HuH-7 (cell line): ENCODE results near the gene DESI1.
"Not testable (repeated sequence)": the region's sequence is repeated elsewhere in the genome, so short reads cannot be mapped to it uniquely, and the experiment has no call there.

ENCODE experiments used
- DNase-seq: peaks from one replicate; pipeline ENCODE4 v3.0.0; 2011; ENCODE audit warnings: low spot score

Gene DESI1

DNA sequence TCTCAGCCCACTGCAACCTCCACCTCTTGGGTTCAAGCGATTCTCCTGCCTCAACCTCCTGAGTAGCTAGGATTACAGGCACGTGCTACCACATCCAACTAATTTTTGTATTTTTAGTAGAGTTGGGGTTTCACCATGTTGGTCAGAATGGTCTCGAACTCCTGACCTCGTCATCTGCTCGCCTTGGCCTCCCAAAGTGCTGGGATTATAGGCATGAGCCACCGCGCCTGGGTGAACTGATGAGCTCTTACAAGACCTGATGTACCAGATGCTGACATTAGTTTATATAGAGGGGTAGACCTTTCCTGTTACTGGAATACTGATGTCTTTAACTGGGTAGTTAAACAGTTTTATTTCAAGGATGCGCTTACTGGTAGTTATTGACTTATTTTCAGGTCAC lies 13.8 kb upstream of the DESI1 start:
- DNase-seq: not testable (repeated sequence)

DNA sequence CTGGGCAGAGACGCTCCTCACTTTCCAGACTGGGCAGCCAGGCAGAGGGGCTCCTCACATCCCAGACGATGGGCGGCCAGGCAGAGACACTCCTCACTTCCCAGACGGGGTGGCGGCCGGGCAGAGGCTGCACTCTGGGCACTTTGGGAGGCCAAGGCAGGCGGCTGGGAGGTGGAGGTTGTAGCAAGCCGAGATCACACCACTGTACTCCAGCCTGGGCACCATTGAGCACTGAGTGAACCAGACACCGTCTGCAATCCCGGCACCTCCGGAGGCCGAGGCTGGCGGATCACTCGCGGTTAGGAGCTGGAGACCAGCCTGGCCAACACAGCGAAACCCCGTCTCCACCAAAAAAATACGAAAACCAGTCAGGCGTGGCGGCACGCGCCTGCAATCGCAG lies 10.8 kb upstream of the DESI1 start:
- DNase-seq: not testable (repeated sequence)

DNA sequence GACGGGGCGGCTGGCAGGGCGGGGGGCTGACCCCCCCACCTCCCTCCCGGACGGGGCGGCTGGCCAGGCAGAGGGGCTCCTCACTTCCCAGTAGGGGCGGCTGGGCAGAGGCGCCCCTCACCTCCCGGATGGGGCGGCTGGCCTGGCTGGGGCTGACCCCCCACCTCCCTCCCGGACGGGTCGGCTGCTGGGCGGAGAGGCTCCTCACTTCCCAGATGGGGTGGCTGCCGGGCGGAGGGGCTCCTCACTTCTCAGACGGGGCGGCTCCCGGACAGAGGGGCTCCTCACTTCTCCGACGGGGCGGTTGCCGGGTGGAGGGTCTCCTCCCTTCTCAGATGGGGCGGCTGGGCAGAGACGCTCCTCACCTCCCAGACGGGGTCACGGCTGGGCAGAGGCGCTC lies 10.3 kb upstream of the DESI1 start:
- not testable (repeated sequence) for DNase-seq

DNA sequence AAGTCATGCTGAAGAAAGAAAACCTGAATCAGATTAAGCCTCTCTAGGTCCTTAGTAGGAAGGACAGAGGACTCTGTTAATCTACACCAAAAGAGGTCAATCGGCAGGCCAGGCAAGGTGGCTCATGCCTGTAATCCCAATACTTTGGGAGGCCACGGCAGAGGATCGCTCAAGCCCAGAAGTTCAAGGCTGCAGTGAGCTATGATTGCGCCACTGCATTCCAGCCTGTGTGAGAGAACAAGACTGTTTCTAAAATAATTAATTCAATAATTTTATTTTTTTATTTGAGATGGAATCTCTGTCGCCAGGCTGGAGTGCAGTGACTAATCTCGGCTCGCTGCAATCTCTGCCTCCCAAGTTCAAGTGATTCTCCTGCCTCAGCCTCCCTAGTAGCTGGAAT lies 4.7 kb upstream of the DESI1 start:
- no peak for DNase-seq

DNA sequence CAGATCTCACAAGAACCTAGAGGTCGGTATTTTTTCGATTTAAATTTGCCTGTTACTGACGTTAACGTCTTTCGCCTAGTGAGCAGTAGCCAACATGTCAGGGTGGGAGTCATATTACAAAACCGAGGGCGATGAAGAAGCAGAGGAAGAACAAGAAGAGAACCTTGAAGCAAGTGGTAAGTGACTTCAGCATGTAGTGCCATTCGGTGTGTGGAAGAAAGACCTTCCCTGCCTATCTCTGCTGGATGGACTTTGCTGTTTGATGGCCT lies 1.0 kb upstream of the DESI1 start:
- DNase-seq: no peak

DNA sequence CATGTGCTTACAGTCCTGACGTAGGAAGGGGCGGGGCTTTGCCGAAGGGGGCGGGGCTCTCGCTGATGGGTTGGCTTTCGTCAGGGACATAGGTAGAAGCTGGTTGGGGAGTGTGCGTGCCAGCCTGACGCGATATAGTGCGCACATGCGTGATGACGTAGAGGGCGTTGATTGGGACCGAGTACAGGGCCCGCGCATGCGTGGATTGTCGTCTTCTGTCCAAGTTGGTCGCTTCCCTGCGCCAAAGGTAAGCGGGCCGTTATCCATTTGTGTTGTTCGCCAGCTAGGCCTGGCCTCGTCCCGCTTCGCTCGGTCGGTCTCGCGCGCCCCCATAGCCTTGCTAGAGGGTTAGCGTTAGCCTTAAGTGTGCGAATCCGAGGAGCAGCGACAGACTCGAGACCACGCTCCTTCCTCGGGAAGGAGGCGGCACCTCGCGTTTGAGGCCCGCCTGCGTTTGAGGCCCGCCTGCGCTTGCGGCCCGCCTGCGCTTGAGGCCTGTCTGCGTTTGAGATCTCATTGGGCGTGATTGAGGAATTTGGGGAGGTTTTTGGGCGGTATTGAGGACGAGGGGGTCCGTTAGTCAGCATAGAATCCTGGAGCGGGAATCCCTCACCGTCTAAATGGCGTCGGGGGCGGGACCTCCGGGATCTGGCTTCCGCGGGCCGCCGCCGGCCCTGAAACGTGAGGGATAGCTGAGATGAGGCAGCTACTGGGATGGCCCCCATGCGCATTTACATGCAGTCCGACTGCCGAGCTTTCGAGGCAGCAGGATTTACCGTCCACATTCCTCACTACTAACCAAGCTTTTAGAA lies 462 bp upstream of the DESI1 start, which contains the start of gene XRCC6:
XRCC6 (plus strand) TSS at position 197 of the 812 bp plus-strand sequence. CDS start 710 bp downstream, outside the sequence.
- peak; percentile 99 for DNase-seq

DNA sequence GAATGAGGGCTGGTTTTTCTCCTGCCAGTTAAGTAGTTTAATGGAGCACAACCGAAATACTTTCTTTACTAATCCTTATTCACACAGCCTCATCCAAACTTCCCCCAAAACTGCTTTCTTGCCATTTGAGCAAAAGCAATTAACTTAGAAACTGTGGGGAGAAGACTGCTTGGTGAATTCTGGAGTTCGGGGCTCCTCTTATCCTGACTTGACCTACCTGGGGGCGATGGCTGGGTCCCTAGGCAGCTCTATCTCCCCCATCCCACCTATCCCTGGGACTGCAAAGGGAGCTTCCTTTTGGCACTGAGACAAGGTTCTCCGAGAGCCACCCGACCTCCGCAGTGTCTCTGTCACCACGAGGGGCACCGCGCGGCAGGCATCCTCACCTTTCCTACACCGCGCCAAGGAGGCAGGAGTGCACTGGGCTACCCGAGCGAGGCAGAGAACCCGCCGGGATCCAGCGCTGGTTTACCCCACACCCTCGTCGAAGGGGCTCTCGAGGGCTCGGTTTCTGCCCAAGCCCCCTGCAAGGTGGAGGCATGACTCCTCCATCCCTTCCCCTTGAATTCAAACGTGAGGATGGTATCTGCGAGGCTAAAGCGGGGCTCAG lies 759 bp downstream of the DESI1 start:
- DNase-seq: peak; percentile 44

DNA sequence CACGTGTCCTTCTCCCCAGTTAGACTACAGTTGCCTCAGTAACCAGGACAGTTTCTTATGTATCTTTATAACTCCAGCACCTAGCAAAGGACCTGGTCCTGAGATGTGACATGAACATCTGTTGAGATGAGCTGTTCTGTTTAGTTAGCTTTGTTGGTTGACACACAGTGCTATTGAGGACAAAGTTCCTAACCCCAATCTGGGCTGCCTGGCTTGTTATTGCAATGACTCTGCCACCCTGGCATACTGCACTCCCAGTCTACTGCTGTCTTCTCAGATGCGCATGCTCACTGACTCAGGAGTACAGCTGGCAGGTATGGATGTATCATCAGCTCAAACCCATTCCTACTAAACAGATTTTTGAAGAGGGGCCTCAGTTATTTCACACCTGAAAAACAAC lies 7.4 kb downstream of the DESI1 start:
- no peak for DNase-seq

DNA sequence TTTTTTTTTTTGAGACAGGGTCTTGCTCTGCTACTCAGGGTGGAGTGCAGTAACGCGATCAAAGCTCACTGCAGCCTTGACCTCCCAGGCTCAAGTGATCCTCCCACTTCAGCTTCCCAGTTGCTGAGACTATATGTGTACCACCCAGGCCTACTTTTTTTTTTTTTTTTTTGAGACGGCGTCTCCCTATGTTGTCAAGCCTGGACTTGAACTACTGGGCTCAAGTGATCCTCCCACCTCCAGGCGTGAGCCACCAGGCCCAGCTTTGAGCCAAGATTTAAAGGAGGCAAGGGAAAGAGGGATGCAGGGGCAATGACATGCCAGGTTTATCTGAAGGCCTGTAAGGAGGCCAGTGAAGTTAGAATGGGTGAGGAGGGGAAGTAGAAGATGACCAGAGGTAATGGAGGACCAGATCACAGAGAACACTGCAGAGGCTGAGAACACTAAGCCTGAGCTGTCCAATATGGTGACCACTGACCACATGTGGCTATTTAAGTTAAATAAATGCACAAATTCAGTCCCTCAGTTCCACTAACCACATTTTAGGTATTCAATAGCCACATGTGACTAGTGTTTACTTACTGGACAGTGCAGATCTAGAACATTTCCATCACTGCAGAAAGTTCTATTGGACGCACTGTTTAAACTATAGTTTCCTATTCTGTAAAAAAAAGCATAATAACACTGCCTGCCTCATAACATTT lies 8.1 kb downstream of the DESI1 start:
- no peak for DNase-seq

DNA sequence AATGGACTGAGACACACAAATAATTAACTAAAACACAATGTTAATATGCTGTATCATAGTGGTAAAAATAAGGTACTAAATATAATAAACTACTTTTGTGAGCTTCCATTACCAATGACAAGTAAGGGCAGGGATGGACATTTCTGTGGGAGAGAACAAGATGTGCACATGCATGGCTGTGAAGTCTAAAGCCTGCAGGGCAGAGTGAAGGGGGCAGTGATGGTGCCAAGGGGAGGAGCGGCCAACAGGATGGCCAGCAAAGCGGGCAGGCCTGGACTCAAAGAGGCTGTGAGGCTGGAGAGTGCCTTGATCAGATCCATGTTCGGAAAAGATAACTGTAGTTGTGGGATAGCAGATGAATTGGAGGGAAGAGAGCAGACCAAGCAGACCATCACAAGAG lies 12.5 kb downstream of the DESI1 start:
- no peak for DNase-seq

DNA sequence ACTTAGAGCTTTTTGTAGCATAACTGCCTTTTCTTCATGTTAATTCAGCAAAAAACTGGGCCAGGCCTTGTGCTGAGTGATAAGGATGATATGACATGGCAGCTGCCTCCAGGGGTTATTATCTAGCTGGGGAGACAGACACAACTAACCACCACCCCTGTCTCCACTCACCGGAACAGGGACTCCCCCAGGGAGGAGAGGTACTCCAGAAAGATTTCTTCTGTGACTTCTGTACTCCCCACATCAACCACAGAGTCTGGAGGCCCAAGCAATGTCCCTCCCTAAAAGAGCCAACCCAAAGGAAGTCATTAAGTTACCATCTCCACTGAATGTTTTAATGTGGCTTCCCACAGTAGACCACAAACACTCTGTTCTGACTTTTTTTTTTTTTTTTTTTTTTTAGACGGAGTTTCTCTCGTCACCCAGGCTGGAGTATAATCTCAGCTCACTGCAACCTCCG lies 16.9 kb downstream of the DESI1 start:
- no peak for DNase-seq

DNA sequence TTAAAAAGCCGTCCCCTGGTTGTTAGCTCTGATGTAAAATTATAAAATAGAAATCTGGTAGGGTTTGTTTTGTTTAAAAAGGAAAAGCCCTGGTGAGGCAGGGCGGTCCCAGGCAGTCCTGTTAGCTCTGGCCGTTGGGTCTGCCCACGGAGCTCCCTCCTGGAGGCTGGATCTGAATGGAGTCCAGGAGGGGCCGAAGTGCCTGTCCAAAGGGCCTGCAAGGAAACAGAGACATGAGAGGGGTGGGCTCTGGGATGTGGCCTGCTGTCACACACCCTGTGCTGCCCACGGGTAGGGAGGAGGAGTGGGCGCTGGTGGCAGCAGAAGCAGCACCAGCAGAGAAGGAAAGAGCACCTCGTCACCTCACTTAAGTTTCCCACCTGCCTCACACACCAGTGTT lies 19.9 kb downstream of the DESI1 start:
- DNase-seq: no peak

DNA sequence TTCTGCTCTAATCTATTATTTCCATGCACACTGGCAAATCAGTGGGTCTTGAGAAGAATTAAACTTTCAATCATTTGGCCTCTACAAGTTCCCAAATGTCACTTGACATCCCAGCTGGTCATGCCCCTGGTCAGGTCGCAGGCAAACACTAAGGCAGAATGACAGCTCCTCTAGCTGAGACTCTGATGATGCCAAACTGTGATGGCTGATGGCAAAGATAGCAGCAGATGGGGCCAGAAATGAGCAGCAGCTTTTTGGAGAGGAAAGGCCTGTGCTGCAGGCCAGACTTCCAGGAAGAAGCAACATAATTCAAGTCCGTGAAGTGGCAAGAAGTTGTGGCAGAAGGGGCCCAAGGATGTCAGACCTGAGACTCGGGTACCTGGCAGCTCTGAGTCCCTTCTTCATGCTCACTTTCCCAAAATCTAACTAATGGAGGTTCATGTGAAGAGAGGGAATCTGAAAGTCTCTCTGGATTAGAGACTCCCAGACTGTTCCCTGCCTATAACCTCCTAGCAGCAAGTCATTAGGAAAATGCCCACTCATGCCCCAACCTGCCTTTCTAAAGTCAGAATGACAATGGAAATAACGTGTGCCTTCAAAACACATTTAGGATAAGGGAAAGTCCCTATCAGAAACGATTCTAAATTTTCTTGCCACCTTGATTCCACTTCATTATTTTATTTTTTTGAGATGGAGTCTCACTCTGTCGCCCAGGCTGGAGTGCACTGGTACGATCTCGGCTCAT lies 21.8 kb downstream of the DESI1 start:
- DNase-seq: no peak

DNA sequence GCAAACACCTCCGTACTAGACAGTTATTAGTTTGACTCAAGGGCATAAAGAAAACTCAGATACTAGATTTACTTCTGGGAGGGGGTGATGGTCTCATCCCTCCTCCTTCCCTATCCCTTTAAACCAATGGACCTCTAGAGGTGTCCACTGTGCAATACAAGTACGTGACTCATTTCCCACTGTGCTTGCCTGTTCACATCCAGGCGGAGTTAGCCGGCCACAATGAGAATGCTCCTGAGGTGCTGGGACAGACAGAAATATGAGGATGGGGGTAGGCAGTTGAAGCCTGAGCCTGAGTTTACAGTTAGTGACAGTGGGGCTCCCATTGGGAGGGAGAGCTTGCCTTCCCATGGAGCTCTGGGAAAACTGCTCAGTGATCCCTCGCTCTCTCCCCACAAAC lies 22.8 kb downstream of the DESI1 start:
- no peak for DNase-seq

DNA sequence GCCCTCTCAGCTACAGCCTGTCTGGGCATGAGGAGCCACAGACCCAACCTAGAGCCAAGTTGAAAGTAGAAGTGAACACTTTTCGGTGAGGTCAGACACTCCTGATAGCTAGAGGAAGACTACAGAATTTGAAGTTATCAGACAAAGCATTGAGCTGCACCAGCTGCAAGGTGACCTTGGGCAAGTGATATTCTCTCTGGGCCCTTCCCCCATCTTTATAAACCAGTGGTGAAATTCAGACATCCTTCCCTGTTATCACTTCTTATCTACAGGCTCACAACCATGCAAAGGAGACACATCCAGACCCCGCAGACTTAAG lies 23.2 kb downstream of the DESI1 start:
- DNase-seq: no peak

DNA sequence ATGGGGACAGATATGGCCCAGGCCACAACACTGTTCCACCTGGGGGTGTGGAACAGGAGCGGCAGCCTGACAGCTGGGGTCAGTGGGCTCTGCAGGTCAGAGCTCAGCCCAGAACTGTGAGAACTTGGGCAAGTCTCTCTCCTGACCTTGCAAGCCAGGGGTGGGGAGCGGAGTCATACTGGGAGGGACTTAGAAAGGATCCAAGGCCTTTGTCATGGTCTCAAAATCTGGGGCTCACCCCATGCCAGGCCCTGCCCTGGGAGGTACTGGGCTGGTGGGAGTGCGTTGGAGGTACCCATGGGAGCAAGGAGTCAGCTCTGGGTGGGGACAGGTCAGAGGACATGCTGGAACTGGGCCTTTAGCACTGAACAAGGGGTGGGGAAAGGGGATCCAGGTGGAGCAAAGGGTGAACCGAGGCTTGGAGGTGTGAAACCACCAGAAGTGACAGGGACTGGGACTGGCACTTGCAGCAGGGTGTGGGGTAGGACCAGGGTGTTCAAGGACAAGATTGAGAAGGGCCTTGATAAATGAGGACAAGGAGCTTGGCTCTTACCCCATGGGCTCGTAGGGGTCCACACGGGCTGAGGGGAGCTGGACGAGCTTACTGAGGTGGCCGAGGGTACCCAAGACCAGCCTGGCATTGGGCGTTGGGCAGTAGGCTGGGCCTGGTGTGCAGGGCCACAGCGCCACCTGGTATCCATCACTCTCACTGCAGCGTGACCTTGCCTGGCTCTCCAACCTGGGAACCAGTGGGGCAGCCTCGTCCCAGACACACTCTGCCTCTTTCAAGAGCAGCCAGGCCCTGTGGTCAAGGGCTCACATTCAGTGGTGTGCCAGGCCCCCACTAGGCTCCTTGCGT lies 23.8 kb downstream of the DESI1 start:
- DNase-seq: peak; percentile 78

DNA sequence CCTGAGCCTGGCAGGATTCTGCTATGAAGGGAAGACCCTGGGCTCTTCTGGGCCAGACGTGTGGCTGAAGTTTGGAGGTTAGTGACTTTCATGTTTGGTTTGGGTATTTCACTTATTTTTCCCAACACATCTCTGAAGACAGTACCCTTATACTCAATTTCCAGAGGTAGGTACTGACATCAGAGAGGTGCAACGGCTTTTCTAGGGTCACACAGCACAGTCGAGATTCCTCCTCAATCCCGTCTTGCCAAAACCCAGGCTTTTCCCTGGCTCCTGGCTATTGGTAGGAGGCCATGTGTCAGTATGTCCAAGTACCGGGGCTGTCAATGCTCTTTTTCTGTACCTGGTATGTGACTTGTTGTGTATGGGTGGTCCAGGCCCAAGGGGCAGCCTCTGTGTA lies 25.1 kb downstream of the DESI1 start:
- no peak for DNase-seq

DNA sequence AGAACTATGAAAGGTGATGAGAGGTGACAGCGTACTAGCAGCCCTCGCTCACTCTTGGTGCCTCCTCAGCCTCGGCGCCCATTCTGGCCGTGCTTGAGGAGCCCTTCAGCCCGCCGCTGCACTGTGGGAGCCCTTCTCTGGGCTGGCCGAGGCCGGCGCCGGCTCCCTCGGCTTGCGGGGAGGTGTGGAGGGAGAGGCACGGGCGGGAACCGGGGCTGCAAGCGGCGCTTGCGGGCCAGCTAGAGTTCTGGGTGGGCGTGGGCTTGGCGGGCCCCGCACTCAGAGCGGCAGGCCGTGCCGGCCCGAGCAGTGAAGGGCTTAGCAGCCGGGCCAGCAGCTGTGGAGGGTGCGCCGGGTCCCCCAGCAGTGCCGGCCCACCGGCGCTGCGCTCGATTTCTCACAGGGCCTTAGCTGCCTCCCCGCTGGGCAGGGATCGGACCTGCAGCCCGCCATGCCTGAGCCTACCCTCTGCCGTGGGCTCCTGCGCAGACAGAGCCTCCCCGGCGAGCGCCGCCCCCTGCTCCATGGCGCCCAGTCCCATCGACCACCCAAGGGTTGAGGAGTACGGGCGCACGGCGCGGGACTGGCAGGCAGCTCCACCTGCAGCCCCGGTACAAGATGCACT lies 27.4 kb downstream of the DESI1 start:
- not testable (repeated sequence) for DNase-seq

DNA sequence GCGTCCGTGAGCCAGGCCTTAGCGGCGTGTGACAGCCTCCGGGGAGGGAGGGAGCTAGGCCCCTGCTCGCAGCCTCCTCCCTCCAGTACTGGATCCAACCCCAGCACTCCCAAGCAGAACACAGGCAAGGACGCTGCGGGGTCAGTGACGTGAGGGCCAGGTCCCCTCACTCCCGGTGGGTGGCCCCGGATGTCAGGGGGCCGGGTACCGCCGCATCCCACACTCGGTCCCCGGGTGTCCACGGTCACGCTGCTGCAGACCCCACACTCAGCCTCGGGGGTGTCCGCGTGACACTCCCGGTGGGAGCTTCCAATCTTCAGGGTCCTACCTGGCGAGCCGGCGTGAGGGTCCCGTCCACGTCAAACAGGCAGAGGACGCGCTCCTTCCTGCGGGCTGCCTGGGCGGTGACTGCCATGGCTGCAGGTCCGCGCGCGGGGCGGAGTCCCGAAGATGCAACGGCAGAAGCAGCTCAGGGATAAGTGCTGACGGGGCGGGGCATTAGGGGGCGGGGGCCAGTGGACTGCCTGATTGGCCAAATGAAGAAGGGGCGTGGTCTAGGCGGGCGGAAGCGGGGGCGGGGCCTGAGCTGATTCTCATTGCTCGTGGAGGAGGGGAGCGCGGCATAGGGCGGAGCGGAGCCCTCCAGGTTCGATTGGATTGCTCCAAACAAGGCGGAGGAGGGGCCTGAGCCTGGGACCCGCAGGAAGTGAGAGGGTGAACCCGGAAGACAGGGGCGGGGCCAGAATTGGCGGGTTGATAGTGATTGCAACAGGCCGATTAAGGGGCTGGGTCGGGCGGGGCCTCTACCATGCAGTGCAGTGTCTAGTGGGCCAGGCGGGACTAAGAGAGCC lies 31.2 kb downstream of the DESI1 start, which contains the start of gene PMM1:
PMM1 (minus strand) TSS at position 450 of the 851 bp plus-strand sequence; CDS start at position 415, 35 bp downstream.
- peak; percentile 98 for DNase-seq

DNA sequence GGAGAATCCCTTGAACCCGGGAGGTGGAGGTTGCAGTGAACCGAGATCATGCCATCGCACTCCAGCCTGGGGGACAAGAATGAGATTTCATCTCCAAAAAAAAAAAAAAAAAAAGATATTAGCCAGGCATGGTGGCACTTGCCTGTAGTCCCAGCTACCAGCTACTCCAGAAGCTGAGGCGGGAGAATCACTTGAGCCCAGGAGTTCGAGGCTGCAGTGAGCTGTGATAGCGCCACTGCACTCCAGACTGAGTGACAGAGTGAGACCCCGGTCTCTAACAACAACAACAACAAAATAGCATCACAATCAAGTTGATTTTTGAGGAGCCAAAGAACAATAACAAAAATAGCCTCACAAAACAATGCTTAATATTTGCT lies 33.5 kb downstream of the DESI1 start:
- DNase-seq: no peak
